Measurements from ENCODE around the gene PARD3. TPM values are rescaled to one million over a fixed set of nuclear protein-coding genes. Genes with fewer than 3 reads are reported as not detected.

PARD3 gene
- total RNA-seq, 4 donors from 2014 or later, result 42.6 to 63.6 (median 55.2) TPM

DNA sequence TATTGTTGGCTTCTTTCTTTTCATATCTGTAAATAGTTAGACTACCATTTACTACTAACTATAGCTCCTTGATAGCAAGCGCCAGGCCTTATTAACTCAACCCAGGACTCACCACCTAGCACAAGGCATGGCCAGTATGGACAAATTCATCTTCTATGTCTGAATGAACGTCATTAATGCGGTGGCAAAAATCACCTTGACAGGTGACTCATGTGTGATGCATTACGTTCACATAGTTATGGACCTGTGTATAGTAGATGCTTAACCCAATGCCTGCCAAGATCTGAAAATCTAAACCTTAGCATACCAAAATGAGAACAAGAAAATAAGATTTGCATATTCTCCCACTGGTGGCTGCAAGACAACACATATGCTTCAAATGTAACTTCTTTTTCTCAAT lies 300.8 kb downstream of the PARD3 start:
- no peak for TF ChIP-seq CTCF (IDR thresholded peaks at IDR 0.05)
- TF ChIP-seq POLR2A (IDR thresholded peaks at IDR 0.05), result no peak
- 95 to 96% methylated on average over 4 of the region's 4 CpGs for WGBS, 2 donors
- DNase-seq (ENCODE audit: low spot score in 2 of 2), result no peak
- Histone ChIP-seq H3K27ac (no peak overlapping the region), H3K4me1 (no peaks in the 10 kb centered on the region), H3K27me3 (no peaks in the 10 kb centered on the region), H3K9me3 (no peaks in the 10 kb centered on the region), H3K36me3 (no peaks in the 10 kb centered on the region), H3K4me3 (no peak overlapping the region)

DNA sequence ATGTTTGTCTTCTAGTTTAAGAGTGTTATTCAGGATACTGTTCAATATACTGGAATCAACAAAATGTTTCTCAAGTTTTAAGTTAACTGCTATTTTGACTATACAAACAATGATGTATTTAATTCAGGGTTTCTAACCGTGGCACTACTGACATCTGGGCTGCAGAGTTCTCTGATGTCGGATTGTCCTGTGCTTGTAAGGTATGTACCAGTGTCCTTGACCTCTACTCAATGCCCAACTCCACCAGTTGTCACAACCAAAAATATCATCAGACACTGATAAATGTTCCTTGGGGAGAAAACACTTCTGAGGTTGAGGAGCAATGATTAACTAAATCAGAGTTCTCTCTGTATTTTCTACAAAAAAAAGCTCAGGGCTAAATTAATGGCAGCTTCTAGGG lies 301.5 kb downstream of the PARD3 start:
- H3K27me3 ChIP-seq, result no peaks in the 10 kb centered on the region
- H3K36me3 ChIP-seq, result no peaks in the 10 kb centered on the region
- H3K9me3 ChIP-seq, result no peaks in the 10 kb centered on the region
- WGBS, 2 donors, result 85 to 90% methylated on average over 2 of the region's 2 CpGs
- no peak overlapping the region for H3K27ac ChIP-seq
- no peak overlapping the region for H3K4me3 ChIP-seq
- TF ChIP-seq CTCF (IDR thresholded peaks at IDR 0.05), result no peak
- no peak for TF ChIP-seq EP300 (IDR thresholded peaks at IDR 0.05)
- TF ChIP-seq POLR2A (IDR thresholded peaks at IDR 0.05), result no peak
- H3K4me1 ChIP-seq, result no peaks in the 10 kb centered on the region
- no peak for DNase-seq (ENCODE audit: low spot score in 2 of 2)

DNA sequence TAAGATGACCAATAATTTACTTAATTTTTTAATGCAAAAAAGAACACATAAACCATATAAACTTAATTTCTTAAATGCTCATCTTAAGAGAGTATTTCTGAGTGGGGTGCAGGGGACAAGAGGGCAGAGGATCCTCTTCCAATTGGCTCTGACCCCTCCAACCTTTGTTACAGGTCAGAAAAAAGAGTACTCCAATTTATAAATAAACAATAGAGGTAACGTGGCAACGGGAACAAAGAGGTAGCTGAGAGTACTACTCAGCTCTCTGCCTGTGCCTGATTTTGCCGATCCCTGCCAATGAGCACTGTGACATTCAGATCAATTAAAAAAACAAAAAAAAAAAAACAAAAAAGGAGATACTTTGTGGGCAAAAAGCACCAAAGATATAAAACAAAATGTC lies 307.9 kb downstream of the PARD3 start:
- H3K9me3 ChIP-seq, result no peaks in the 10 kb centered on the region
- no peaks in the 10 kb centered on the region for H3K36me3 ChIP-seq
- H3K4me3 ChIP-seq, result no peak overlapping the region
- DNase-seq (ENCODE audit: low spot score in 2 of 2), result no peak
- 54 to 61% methylated on average over 3 of the region's 3 CpGs for WGBS, 2 donors
- peaks cover 0 to 8% (median 0%) of the 10 kb centered on the region in 4 donors for H3K4me1 ChIP-seq
- H3K27ac ChIP-seq, result no peak overlapping the region
- no peak for TF ChIP-seq POLR2A (IDR thresholded peaks at IDR 0.05)
- TF ChIP-seq EP300 (IDR thresholded peaks at IDR 0.05), result no peak
- TF ChIP-seq CTCF (IDR thresholded peaks at IDR 0.05), result no peak
- H3K27me3 ChIP-seq, result no peaks in the 10 kb centered on the region

DNA sequence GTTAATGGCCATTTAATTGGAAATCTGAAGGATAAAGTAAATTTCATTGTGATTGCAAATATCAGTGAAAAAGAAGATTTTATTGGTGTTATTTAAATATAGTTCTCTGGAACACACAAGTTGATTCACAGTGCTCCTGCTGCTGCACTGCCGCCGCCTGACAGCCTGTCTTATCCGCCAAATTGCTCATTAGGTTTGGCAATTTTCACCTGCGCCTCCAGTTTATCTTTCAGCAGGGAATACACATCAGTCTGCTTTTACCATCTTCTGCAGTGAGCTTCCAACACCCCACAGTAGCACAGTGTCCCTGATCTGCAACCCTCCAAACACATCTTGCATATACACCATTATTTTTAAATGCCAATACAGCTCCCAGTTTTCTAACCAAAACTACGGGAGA lies 308.3 kb downstream of the PARD3 start:
- Histone ChIP-seq H3K4me1 (peaks cover 0 to 8% (median 0%) of the 10 kb centered on the region in 4 donors), H3K36me3 (peaks cover 0 to 3% (median 0%) of the 10 kb centered on the region in 3 donors), H3K9me3 (no peaks in the 10 kb centered on the region), H3K4me3 (no peak overlapping the region), H3K27me3 (no peaks in the 10 kb centered on the region), H3K27ac (no peak overlapping the region)
- 93 to 97% methylated on average over 5 of the region's 5 CpGs for WGBS, 2 donors
- DNase-seq (ENCODE audit: low spot score in 2 of 2), result no peak
- TF ChIP-seq EP300 (IDR thresholded peaks at IDR 0.05) (no peak), POLR2A (IDR thresholded peaks at IDR 0.05) (no peak), CTCF (IDR thresholded peaks at IDR 0.05) (no peak)

GRCh38 chr10:34505338-34505737 lies 309.8 kb downstream of the PARD3 start:
- DNase-seq (ENCODE audit: low spot score in 2 of 2), result no peak

More at GRCh38 chr10:34505338-34505737, 309.8 kb downstream of the PARD3 start:
- peaks cover 0 to 8% (median 0%) of the 10 kb centered on the region in 4 donors for H3K4me1 ChIP-seq
- no peak overlapping the region for H3K27ac ChIP-seq
- H3K4me3 ChIP-seq, result no peak overlapping the region
- peaks cover 0 to 4% (median 0%) of the 10 kb centered on the region in 3 donors for H3K36me3 ChIP-seq
- WGBS, 2 donors, result 97 to 100% methylated on average over 2 of the region's 2 CpGs
- TF ChIP-seq EP300 (IDR thresholded peaks at IDR 0.05), result no peak
- no peak for TF ChIP-seq CTCF (IDR thresholded peaks at IDR 0.05)
- TF ChIP-seq POLR2A (IDR thresholded peaks at IDR 0.05), result no peak
- no peaks in the 10 kb centered on the region for H3K27me3 ChIP-seq
- H3K9me3 ChIP-seq, result no peaks in the 10 kb centered on the region
